Mesothelial cell of epicardium (in vitro differentiated cells): ENCODE results near the gene TRMT2A. TPM values are rescaled to one million over a fixed set of nuclear protein-coding genes. Genes with fewer than 3 reads are reported as not detected.

ENCODE experiments used
- DNase-seq, 2 experiments: peaks; one replicate each; pipeline ENCODE4 v3.0.0; 2021; ENCODE audit warnings: low spot score in 2 of 2; ENCODE audit not compliant: unreplicated experiment in 2 of 2
- H3K27ac Mint-ChIP-seq: 2 replicates; pipeline ENCODE4 v1.8.0; 2021; ENCODE audit warnings: mixed read lengths
- H3K27me3 Mint-ChIP-seq: 2 replicates; pipeline ENCODE4 v1.8.0; 2021; ENCODE audit warnings: low read depth, mixed read lengths
- H3K36me3 Mint-ChIP-seq: 2 replicates; pipeline ENCODE4 v1.8.0; 2021; ENCODE audit warnings: mixed read lengths
- H3K4me1 Mint-ChIP-seq: 2 replicates; pipeline ENCODE4 v1.8.0; 2021; ENCODE audit warnings: mixed read lengths
- H3K4me3 Mint-ChIP-seq: 2 replicates; pipeline ENCODE4 v1.8.0; 2021; ENCODE audit warnings: mild to moderate bottlenecking, moderate library complexity, mixed read lengths
- H3K9me3 Mint-ChIP-seq: 2 replicates; pipeline ENCODE4 v1.8.0; 2021; ENCODE audit warnings: mixed read lengths
- total RNA-seq: library from RNA; stranded (reverse); gene quantifications from 3 replicates; pipeline ENCODE4 v1.2.1, GENCODE V29; 2021
- TF ChIP-seq, protein P1 (sequence below): fragments of 200-600 bp; sonication (generic); IDR thresholded peaks from one replicate; pipeline ENCODE4 v1.5.0; 2021; ENCODE audit warnings: antibody characterized with exemption; ENCODE audit not compliant: unreplicated experiment

Gene TRMT2A
- total RNA-seq, 1 donor from 2014 or later = 76.0 TPM

DNA sequence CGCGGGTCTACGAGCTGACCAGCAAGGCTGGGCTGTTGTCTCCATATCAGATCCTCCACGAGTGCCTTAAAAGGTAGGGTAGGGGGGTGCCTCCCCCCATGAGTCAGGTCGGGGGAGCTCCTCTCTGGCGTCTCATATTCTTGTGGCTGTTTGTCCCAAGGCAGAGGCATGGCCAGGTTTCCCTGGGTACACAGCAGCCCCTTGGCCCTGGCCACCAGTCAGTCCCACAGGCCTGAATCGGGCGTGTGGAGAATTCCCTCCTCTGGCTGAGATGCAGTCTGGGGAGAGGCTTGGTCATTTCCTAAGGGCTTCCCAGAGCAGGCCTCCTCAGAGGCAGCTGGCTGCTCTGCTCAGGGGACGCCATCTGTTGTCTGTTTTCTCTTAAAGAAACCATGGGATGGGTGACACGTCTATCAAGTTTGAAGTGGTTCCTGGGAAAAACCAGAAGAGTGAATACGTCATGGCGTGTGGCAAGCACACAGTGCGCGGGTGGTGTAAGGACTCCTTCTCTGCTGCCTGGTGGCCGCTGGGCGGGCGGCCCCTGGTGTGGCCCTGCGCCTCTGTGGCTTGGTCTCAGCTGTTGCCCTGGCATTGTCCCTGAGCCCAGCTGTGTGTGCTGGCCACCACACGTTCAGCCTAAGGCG lies 10.7 kb downstream of the TRMT2A start:
- Mint-ChIP-seq H3K27me3 (no peaks in the 10 kb centered on the region), H3K9me3 (no peaks in the 10 kb centered on the region), H3K27ac (no peak overlapping the region), H3K36me3 (peaks cover 17% of the 10 kb centered on the region), H3K4me3 (no peak overlapping the region), H3K4me1 (no peaks in the 10 kb centered on the region)
- TF ChIP-seq, protein P1, sequence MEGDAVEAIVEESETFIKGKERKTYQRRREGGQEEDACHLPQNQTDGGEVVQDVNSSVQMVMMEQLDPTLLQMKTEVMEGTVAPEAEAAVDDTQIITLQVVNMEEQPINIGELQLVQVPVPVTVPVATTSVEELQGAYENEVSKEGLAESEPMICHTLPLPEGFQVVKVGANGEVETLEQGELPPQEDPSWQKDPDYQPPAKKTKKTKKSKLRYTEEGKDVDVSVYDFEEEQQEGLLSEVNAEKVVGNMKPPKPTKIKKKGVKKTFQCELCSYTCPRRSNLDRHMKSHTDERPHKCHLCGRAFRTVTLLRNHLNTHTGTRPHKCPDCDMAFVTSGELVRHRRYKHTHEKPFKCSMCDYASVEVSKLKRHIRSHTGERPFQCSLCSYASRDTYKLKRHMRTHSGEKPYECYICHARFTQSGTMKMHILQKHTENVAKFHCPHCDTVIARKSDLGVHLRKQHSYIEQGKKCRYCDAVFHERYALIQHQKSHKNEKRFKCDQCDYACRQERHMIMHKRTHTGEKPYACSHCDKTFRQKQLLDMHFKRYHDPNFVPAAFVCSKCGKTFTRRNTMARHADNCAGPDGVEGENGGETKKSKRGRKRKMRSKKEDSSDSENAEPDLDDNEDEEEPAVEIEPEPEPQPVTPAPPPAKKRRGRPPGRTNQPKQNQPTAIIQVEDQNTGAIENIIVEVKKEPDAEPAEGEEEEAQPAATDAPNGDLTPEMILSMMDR = no peak
- DNase-seq = no peak

DNA sequence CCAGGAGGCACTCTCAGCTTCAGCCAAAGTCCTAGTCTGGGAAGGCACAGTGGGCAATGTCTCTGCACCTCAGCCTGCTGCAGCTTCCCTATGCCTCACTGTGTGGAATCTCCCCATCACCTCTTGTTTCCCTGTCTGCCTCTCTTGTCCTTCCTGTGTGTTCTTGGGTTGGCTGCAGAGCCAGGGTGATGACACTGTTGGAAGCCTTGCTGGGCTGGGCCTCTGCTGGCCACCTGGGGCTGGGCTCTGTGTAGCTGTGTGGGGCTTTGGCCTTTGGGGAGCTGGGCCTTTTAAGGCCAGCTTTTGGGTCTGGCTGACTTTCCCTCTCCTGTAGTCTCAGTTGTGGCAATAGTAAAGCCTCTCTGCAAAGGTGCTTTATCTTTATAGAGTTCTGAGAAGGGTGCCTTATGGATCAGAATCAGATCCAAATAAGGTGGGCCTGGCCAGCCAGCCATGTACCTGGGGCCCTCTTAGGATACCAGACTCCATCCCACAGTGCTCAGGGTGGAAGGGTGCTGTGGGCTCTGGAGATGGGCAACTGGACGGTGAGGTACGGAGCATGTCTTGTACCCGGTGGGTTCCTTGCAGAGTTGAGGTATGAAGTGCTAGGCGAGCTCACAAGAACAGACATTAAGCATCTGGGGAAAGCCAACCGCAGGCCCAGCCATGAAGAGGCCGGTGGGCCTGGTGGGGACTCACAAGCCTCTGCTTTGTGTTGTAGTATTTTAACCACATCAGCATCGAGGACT lies 11.4 kb downstream of the TRMT2A start:
- Mint-ChIP-seq H3K4me3 (no peak overlapping the region), H3K27me3 (no peaks in the 10 kb centered on the region), H3K27ac (no peak overlapping the region), H3K4me1 (no peaks in the 10 kb centered on the region), H3K9me3 (no peaks in the 10 kb centered on the region), H3K36me3 (peaks cover 17% of the 10 kb centered on the region)
- TF ChIP-seq, protein P1 = no peak
- no peak for DNase-seq

DNA sequence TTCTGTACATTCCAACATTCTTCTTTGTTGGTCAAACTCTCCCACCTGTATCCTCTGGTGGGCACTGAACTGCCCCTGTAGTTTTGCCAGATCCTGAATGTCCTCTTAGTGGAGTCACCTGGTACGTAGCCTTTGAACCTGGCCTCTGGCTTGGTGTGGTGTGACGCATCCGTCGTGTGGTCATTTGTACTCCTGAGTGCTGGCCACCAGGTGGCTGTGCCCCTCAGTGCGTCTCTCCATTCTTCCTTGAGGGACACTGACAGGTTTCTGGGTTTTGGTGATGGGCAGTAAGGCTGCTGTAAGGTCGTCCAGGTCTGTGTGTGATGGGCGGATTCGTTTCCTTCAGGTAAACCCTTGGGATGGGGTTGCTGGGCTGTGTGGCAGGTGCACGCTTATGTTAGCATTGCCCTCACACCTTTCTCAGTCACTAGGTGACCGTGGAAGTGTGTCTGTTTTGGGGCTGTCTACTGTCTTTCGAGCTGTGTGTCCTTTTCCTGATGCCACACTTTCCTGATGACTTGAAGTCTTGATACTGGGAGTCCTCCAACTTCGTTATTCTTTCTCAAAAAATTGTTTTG lies 14.7 kb downstream of the TRMT2A start:
- Mint-ChIP-seq H3K36me3 (peaks cover 27% of the 10 kb centered on the region), H3K9me3 (peaks cover 3% of the 10 kb centered on the region), H3K27me3 (no peaks in the 10 kb centered on the region), H3K4me3 (no peak overlapping the region), H3K27ac (no peak overlapping the region), H3K4me1 (no peaks in the 10 kb centered on the region)
- DNase-seq = no peak
- TF ChIP-seq, protein P1 = no peak

DNA sequence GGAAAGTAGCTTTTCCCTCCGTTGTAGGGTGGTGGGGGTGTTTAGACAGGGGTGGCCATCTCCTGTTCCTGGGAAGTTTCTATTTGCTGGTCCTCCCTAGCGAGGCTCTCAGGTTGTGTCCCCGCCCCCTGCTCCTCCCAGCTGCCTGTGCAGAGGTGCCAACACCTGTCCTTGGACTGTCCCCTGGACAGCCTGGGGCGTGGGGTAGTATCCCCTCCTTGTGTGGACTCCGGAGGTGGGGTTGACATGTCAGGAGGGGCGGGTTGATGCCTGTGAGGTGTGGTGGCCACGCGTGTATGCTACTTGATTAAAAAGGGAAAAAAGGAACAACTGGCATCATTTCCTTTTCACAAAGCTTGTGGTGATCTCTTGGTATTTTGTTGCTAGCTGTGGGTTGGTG lies 15.4 kb downstream of the TRMT2A start:
- no peak overlapping the region for H3K27ac Mint-ChIP-seq
- no peaks in the 10 kb centered on the region for H3K4me1 Mint-ChIP-seq
- no peak for DNase-seq
- no peaks in the 10 kb centered on the region for H3K27me3 Mint-ChIP-seq
- H3K9me3 Mint-ChIP-seq = peaks cover 9% of the 10 kb centered on the region
- H3K4me3 Mint-ChIP-seq = no peak overlapping the region
- TF ChIP-seq, protein P1 = no peak
- peaks cover 32% of the 10 kb centered on the region for H3K36me3 Mint-ChIP-seq

DNA sequence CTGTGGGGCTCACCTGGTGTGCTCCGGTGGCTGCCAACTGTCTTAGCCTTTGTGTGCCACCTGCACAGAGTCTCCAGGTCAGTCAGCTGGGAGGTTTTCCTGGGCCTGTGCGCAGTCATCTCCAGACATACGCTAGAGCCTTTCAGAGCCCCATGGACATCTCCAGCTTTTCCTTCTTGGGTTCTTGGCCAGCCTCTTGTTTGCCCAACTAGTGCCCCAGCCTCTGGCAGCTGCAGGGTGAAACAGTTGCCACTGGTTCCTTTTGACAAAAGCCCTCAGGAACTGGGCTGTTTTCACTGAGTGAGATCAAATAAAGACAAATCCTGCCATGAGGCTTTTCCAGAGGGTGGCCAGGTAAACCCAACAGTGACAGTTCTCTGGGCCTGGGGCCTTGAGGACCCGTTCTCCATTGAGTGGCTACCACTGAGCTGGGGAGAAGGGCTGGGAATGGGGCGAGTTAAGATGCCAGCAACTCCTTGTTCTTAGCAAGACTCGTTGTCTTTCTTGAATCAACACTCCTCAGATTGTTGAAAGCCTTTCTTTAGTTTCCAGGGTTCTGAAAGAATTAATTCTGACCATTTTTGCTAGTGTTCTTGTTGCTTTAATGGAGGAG lies 17.8 kb downstream of the TRMT2A start:
- Mint-ChIP-seq H3K4me3 (no peak overlapping the region), H3K9me3 (peaks cover 19% of the 10 kb centered on the region), H3K27ac (no peak overlapping the region), H3K4me1 (no peaks in the 10 kb centered on the region), H3K36me3 (peaks cover 57% of the 10 kb centered on the region), H3K27me3 (no peaks in the 10 kb centered on the region)
- TF ChIP-seq, protein P1 = no peak
- no peak for DNase-seq
